ENCODE results near the gene PEAK1. TPM values are rescaled to one million over a fixed set of nuclear protein-coding genes. Genes with fewer than 3 reads are reported as not detected.

PEAK1 gene
- total RNA-seq, 1 experiment from 2014 or later: 58.7 TPM

DNA sequence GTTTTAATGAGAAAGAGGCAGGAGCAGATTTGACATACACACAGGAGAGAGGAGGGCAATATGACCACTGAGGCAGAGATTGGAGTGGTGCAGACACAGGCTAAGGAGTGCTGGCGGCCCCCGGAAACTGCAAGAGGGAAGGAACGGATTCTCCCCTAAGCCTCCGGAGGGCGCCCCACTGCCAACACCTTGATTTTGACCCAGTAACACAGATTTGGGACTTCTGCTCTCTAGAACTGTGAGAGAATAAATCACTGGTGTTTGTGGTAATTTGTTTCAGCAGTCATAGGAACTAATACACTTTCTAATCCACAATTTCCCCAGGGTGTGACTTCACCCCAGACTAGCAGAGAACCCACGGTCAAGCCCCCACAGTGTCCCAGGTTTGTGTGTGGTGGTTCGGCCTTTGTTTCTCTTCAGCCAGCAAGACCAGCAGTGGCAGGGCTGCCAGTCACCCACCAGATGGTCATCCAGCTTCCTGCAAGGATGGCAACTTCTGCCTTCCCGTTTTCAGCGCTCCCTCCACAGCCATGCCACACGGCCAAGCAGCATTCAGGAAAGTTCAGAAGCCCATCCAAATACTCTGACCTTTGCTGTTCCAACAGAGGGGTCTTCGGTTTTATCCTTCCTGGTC, 325.4 kb downstream of the PEAK1 start:
- no TSS peak for BruUV-seq (replicated peaks)
- POLR2A ChIA-PET: interaction anchor here (0.9 kb wide), 1 partner anchor 23 kb away, joined by 3 read pairs; the partner anchor contains the start of gene TSPAN3
- H3K4me3 ChIP-seq (ENCODE audit: low read depth in 2 of 2, low read length in 2 of 2): no peak overlapping the region
- no peaks in the 10 kb centered on the region for H3K4me1 ChIP-seq (ENCODE audit: control insufficient read depth, insufficient read depth, low read length)
- H3K27me3 ChIP-seq (ENCODE audit: control insufficient read depth, insufficient read depth, low read length): no peaks in the 10 kb centered on the region
- intact Hi-C loops (cut with micrococcal nuclease; ENCODE audit: unreplicated experiment) (no loop called here), in situ Hi-C loops (cut with HindIII; ENCODE audit: low pct_unique_long_range_greater_than_20kb, low sequenced_read_pairs) (no loop called here)
- H3K36me3 ChIP-seq (ENCODE audit: control insufficient read depth, insufficient read depth, low read length): no peaks in the 10 kb centered on the region
- no peak for DNase-seq (ENCODE audit: low read depth, low spot score)
- no peak overlapping the region for H3K27ac ChIP-seq (ENCODE audit: low read length)
- CTCF ChIA-PET: interaction anchor here (0.7 kb wide), 1 partner anchor 471 kb away, joined by 3 read pairs; no protein-coding TSS in a partner anchor
- H3K9me3 ChIP-seq (ENCODE audit: control insufficient read depth, insufficient read depth, low read depth, low read length): no peaks in the 10 kb centered on the region
- no peak for ATAC-seq
- TF ChIP-seq, protein P1, sequence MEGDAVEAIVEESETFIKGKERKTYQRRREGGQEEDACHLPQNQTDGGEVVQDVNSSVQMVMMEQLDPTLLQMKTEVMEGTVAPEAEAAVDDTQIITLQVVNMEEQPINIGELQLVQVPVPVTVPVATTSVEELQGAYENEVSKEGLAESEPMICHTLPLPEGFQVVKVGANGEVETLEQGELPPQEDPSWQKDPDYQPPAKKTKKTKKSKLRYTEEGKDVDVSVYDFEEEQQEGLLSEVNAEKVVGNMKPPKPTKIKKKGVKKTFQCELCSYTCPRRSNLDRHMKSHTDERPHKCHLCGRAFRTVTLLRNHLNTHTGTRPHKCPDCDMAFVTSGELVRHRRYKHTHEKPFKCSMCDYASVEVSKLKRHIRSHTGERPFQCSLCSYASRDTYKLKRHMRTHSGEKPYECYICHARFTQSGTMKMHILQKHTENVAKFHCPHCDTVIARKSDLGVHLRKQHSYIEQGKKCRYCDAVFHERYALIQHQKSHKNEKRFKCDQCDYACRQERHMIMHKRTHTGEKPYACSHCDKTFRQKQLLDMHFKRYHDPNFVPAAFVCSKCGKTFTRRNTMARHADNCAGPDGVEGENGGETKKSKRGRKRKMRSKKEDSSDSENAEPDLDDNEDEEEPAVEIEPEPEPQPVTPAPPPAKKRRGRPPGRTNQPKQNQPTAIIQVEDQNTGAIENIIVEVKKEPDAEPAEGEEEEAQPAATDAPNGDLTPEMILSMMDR (IDR thresholded peaks at IDR 0.05): peak; percentile 66; the same call in 1 of the 2 replicates
- no peak for TF ChIP-seq POLR2AphosphoS5 (IDR thresholded peaks at IDR 0.05; ENCODE audit: low read depth, low read length)
- TF ChIP-seq TCF7L2 (IDR thresholded peaks at IDR 0.05; ENCODE audit: low read depth, low read length): no peak

DNA sequence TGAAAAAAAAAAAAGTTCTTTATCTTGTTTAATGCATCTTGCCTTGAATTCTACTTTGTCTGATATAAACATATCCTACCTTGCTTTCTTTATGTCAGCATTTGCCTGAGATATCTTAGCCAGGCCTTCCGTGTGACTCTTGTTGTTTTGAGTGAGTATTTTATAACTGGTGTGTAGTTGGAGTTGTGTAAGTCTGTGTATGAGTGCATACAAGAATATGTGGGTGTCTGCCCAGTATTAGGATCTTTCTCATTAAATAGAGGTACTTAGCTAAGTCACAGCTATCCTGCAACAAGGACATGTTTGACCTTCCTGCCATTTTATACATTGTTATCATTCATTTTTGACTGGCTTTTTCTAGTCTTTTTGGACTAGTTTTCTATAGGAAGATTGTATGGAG, 326.5 kb downstream of the PEAK1 start:
- Histone ChIP-seq H3K27ac (ENCODE audit: low read length) (no peak overlapping the region), H3K9me3 (ENCODE audit: control insufficient read depth, insufficient read depth, low read depth, low read length) (no peaks in the 10 kb centered on the region), H3K27me3 (ENCODE audit: control insufficient read depth, insufficient read depth, low read length) (no peaks in the 10 kb centered on the region), H3K36me3 (ENCODE audit: control insufficient read depth, insufficient read depth, low read length) (no peaks in the 10 kb centered on the region), H3K4me3 (ENCODE audit: low read depth in 2 of 2, low read length in 2 of 2) (no peak overlapping the region), H3K4me1 (ENCODE audit: control insufficient read depth, insufficient read depth, low read length) (no peaks in the 10 kb centered on the region)
- ChIA-PET CTCF (interaction anchor here (0.7 kb wide), 2 partner anchors 152 to 690 kb away, joined by 5 to 7 read pairs; no protein-coding TSS in a partner anchor), POLR2A (interaction anchor here (0.7 kb wide), 1 partner anchor 56 kb away, joined by 23 read pairs; no protein-coding TSS in a partner anchor)
- intact Hi-C loops (cut with micrococcal nuclease; ENCODE audit: unreplicated experiment) (no loop called here), in situ Hi-C loops (cut with HindIII; ENCODE audit: low pct_unique_long_range_greater_than_20kb, low sequenced_read_pairs) (no loop called here)
- TF ChIP-seq POLR2AphosphoS5 (IDR thresholded peaks at IDR 0.05; ENCODE audit: low read depth, low read length) (no peak), SIN3A (IDR thresholded peaks at IDR 0.05; ENCODE audit: borderline replicate concordance, insufficient read depth, low read depth, low read length) (no peak), TCF7L2 (IDR thresholded peaks at IDR 0.05; ENCODE audit: low read depth, low read length) (no peak)
- TF ChIP-seq, protein P1 (IDR thresholded peaks at IDR 0.05): no peak
- TF ChIP-seq, protein P2, sequence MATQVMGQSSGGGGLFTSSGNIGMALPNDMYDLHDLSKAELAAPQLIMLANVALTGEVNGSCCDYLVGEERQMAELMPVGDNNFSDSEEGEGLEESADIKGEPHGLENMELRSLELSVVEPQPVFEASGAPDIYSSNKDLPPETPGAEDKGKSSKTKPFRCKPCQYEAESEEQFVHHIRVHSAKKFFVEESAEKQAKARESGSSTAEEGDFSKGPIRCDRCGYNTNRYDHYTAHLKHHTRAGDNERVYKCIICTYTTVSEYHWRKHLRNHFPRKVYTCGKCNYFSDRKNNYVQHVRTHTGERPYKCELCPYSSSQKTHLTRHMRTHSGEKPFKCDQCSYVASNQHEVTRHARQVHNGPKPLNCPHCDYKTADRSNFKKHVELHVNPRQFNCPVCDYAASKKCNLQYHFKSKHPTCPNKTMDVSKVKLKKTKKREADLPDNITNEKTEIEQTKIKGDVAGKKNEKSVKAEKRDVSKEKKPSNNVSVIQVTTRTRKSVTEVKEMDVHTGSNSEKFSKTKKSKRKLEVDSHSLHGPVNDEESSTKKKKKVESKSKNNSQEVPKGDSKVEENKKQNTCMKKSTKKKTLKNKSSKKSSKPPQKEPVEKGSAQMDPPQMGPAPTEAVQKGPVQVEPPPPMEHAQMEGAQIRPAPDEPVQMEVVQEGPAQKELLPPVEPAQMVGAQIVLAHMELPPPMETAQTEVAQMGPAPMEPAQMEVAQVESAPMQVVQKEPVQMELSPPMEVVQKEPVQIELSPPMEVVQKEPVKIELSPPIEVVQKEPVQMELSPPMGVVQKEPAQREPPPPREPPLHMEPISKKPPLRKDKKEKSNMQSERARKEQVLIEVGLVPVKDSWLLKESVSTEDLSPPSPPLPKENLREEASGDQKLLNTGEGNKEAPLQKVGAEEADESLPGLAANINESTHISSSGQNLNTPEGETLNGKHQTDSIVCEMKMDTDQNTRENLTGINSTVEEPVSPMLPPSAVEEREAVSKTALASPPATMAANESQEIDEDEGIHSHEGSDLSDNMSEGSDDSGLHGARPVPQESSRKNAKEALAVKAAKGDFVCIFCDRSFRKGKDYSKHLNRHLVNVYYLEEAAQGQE (IDR thresholded peaks at IDR 0.05; ENCODE audit: insufficient read depth in 1 of 2, low read depth in 2 of 2, low read length in 1 of 2): no peak
- no peak for ATAC-seq
- BruUV-seq (replicated peaks): no TSS peak
- no peak for DNase-seq (ENCODE audit: low read depth, low spot score)
